LHCN-M2 (cell line): ENCODE measurements around the gene UBE2J2. TPM values are rescaled to one million over a fixed set of nuclear protein-coding genes. Genes with fewer than 3 reads are reported as not detected.

Experiments used
- DNase-seq: peaks from one replicate; pipeline ENCODE4 v3.0.0-alpha.2; 2012; ENCODE audit warnings: low read depth
- total RNA-seq: library from RNA; depleted of rRNA; stranded (reverse); fragments of >200 nt; gene quantifications from 2 replicates; pipeline ENCODE4 v1.2.3, GENCODE V29; 2014

The UBE2J2 gene
- total RNA-seq, 1 experiment from 2014 or later = 62.3 TPM

DNA sequence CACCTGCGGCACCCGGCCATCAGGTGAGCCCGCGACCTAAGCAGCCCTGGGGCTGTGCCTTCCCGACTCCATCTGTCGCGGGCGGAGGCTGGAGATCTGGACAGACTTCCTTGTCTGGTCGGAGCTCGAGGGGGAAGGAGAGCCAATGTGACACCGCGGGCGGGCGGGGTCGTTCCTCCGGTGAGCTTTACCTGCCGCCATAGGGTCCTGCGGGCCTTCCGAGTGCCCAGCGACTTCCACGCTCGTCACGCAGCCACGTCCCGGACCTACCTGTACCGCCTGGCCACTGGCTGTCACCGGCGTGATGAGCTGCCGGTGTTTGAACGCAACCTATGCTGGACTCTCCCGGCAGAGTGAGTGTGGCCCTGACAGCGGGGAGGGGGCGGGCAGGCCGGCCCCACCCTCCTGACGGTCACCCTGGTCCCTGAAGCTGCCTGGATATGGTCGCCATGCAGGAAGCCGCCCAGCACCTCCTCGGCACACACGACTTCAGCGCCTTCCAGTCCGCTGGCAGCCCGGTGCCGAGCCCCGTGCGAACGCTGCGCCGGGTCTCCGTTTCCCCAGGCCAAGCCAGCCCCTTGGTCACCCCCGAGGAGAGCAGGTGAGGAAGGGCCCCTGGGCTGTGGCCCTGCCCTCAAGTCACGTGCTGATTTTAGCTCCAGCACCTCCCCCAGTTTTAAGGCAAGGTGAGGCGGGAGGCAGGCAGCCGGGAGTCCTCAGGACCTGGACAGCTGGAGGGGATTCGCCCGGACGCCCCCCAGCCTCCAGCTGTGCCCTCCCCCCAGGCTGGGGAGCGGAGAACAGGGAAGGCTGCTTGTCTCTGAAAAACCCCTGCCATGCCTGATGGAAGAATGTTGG, 35.8 kb upstream of the UBE2J2 start:
- DNase-seq = no peak

GRCh38 chr1:1308756-1309250, 35.1 kb upstream of the UBE2J2 start:
- DNase-seq = no peak

DNA sequence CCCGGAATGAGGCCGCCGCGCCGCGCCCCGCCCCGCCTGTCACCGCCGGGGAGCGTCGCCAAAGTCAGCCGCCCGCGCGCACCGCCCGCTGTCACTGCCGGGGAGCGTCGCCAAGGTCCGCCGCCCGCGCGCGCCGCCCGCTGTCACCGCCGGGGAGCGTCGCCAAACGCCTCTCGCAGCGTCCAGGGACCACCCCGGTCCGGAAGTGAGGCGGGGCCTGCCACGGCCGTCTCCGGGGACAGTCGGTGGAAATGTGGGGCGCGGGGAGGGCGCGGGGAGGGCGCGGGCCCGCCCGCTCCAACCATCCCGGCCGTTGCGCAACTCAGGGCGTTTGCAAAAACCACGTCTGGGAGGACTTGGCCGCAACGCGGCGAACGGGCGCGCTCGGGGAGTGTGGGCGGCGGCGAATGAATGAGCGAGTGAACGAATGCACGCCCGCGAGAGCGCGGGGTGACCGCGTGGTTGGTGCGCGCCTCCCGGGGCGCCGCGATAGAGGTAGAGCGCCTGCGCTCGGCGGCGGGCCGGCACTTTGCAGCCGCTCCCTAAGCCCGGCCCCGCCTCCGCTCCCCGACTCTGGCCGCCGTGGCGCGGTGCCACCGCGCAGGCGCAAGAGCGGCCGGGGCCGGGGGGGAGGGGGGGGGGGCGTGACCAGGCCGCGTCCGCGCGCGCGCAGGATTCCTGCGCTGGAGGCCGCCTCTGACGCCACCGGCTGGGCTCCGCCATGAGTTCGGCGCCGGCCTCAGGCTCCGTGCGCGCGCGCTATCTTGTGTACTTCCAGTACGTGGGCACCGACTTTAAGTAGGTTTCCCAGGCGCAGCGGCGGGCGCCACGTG, 34.5 kb upstream of the UBE2J2 start, which contains the start of the genes ACAP3 and PUSL1:
ACAP3 (minus strand) TSS at position 8 of the 833 bp plus-strand sequence. CDS start 115 bp downstream, outside the sequence.
PUSL1 (plus strand) TSS at position 675 of the 833 bp plus-strand sequence; CDS start at position 722, 47 bp downstream.
- peak; percentile 90 for DNase-seq

DNA sequence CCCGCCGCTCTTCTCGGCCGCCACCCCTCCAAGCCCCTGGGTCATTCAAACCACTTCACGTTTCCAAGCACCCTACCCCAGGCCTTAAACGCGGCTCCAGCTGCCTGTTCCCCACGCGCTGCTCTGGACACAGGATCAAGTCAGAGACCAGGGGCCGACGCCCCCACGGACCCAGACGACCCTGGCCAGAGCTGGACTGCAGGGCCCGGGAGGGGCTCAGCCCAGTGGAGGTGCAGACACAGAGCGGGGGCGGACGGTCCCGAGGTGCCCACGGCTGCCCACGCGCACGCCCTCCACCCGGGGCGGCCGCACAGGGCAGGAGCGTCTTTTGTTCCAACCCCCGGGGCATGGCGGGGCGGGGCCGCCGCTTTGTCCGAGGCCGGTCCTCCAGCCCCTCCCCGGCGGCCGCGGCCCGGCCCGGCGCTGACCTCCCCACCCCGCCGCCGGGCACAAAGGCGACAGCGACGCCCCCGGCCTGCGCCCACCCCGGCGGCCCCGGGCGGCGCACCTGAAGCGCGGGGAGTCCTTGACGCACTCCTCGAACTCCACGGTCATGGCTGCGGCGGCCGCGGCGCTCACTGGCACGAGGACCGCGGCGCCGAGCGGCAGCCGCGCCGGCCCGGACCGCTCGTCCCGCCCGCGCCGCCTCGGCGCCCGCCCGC, 33.7 kb upstream of the UBE2J2 start:
- no peak for DNase-seq

DNA sequence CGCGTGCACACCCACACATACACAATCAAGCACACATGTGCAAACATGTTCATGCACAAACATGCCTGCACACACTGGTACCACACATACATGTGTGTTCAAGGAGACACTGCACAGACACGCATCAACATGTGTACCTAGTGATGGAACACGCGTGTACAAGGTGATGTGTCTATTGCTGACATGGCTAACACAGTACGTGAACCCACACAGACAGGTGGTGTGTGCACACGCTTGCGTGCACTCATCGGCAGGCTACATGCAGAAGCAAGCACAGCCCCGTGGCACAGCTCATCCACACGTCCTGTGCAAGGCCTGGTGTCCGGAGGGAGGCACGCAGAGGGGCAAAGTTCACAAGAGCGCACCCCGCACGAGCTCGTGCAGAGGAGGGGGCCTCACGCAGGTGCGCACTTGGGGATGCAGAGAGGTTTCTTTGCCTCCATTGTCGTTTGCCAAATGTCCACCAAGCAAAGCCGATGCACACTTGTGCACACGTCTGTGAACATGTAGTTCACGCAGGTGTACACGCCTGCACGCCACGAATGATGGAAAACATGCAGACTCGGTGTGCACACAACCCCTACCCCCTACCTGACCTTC, 33.1 kb upstream of the UBE2J2 start:
- no peak for DNase-seq

DNA sequence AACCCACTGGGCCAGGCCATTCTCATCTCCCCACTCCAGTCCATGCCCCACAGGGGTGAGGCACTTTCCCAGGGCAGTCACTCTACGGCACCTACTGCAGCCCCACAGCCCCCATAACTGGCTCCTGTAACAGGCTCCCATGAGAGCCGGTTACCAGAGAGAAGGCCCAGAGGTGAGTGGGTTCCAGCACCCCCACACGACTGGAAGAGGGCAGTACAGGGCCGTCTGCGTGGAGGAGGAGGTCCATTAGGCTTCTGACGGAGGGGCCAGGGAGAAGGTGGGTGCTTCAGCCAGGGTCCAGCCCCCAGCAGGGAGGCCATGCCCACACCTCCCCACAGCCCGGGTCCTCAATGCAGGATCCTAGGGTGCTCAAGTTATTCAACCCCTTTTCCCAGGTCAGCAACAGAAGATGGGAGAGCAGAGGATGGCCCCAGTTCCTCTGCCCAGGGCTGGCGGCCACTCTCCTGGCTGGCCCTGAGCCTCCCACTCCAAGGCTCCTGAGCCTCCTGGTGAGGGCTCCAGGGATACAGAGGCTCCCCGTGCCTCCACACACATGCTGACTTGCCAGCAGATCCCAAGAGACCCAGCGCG, 32.5 kb upstream of the UBE2J2 start:
- peak; percentile 37 for DNase-seq

- DNase-seq = peak; percentile 80
These were observed 31.8 kb upstream of the UBE2J2 start for GRCh38 chr1:1305300-1306069.

DNA sequence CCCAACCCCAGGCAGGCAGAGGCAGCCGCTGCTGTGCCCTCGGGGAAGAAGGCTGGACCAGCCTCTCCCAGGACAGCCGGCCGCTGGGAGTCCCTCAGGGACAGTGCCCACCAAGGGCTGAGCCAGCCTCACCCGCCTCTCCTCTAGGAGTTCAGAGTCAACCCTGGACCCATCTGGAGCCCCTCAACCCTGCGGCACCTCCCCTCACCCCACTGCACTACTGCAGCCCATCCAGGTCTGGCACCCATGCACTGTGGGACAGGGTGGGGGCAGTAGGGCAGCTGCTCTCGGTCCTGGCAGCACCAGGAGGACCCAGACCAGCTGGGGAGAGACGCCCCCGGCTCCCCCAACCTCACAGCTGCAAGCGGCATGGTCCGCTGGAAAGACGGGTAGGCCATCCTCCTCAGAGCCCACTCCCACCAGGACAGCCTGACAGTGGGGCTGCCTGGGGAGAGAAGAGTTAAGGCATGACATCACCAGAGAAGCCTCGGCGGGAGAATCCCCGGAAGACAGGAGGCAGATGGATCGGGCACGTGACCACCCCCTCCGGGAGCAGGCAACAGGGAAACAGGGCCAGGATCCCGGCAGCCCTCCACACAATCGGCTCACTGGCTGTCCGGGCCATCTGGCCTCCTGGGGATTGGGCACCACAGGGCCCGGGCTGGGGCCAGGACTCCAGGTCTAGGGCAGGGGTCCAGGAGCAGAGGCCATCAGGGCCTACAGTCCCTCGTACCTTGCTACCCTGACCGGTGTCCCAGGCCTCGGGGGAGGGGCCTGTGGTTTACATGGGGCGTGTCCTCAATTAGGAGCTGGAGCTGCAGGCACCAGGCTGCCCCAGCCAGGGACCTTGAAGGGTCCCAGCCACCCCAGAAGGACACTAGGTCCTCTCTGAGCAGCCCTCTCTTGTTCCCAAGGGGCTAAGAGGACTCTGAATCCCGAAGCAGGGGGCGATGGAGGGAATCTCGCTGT, 31.0 kb upstream of the UBE2J2 start:
- DNase-seq = peak; percentile 77

DNA sequence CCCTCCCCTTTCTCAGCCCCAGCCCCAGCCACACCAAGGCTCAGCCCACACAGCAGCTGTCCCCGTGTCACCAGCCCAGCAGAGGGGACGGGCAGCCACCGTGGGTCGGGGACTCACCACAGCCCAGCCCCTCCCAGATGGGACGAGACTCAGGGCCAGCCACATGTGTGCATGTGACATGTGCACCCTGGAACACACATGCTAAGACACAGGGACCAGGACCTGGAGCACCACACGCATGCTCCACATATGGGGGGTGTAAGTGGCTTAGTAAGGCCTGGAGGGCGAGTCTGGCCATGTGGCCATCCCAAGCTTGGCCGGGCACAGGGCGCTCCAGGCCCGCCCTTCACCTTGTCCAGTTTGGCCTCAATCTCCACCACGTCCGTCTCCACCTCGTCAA, 30.1 kb upstream of the UBE2J2 start:
- no peak for DNase-seq

- no peak for DNase-seq
These were observed 29.4 kb upstream of the UBE2J2 start for GRCh38 chr1:1302951-1303509.

DNA sequence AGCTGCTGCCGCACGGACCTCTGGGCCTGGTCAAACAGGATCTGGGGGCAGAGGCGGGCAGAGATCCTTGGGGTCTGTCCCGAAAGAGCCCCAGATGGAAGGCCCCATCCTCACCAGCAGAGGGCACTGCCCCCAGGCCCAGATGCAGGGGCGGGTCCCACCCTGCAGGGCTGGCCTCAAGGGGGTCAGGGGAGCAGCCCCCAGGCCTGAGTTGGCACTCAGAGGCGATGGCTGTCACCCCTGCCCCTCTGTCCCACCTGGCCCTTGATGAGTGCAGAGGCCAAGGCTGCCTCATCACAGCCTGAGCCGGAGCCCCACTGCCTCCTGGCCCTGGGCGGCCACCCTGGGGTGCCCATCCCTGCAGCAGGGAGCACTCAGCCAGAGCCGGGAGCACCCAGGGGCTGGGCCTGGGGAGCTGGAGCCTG, 28.4 kb upstream of the UBE2J2 start:
- no peak for DNase-seq

DNA sequence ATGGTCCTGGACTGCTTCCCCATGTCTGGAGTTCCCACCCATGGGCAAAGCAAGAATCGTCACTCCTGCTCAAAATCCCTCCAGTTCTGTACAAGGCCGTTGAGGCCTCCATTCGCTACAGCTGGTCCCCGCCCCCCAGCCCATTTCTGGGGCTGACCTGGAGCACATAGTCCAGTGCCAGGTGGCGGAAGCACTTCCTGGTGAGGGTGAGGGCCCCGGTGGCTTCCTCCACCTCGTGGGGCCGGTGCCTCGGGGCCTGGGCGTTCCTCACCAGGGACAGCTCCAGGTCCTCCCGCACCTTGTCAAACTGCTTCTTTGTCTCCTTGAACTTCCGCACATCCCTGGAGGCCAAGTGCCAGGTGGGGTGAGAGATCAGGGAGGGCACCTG, 26.7 kb upstream of the UBE2J2 start:
- no peak for DNase-seq

GRCh38 chr1:1299686-1300351, 26.2 kb upstream of the UBE2J2 start:
- DNase-seq = no peak

DNA sequence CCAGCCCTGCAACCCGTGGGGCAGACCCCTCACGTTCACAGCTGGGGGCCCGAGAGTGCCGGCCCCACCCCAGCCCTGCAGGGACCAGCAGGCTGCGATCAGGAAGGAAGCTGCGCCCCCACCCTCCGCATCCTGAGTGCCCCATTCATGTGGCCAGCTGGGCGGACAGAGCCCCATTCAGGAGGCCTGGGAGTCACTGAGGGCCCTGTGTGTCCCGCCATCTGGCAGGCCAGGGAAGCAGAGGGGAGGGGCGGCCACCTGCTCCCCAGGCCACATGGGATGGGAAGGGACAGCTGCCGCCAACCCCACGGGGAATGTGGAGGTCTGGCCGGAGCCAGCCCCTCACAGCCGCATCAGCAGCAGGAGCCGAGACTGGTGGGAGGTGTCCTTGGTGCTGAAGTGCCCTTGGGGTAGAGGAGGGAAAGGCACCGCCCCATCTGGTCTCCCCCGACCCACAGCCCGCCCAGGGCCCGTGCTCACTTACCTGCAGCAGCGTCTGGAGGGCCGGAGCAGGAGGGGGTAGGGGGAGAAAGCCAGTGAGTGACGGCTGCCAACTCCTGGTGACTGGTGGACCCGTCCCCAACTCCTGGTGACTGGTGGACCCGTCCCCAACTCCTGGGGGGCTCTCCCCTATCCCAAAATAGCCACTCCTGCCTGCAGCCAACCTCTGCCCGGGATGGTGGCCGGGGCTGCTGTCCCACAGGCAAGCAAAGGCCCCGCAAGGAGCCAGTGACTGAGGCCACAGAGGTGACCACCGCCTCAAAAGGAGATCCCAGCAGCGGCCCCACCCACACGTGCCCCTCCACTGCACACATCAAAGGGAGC, 25.4 kb upstream of the UBE2J2 start:
- DNase-seq = peak; percentile 47

GRCh38 chr1:1297802-1298424, 24.3 kb upstream of the UBE2J2 start:
- DNase-seq = no peak
